ENCODE measurements around the gene MSLN. TPM values are rescaled to one million over a fixed set of nuclear protein-coding genes. Genes with fewer than 3 reads are reported as not detected.
A peak's percentile ranks its signal among the peaks of the same experiment; 100 is the strongest.
"Not testable (repeated sequence)": the region's sequence is repeated elsewhere in the genome, so short reads cannot be mapped to it uniquely, and the experiment has no call there.

Gene MSLN
- total and polyA plus RNA-seq, 2 of the 13 experiments (the other 11 are each of a cell fraction or from before 2014, with no cell fraction given) = 2.0 to 2.3 TPM

- TF ChIP-seq ATF3 (CRISPR knock-in tag; IDR thresholded peaks at IDR 0.05) (peak; percentile 65; the same call in 1 of the 2 replicates), RXRB (CRISPR knock-in tag; IDR thresholded peaks at IDR 0.05; ENCODE audit: borderline replicate concordance) (peak; percentile 27; the same call in 1 of the 2 replicates), YEATS4 (CRISPR knock-in tag; IDR thresholded peaks at IDR 0.05; ENCODE audit: borderline replicate concordance) (peak; percentile 21; the same call in 1 of the 2 replicates), MIER2 (CRISPR knock-in tag; IDR thresholded peaks at IDR 0.05) (peak; percentile 42; the same call in 1 of the 2 replicates), SP5 (CRISPR knock-in tag; IDR thresholded peaks at IDR 0.05; ENCODE audit: borderline replicate concordance, low read depth) (peak; percentile 37; the same call in 1 of the 2 replicates), ZNF331 (CRISPR knock-in tag; IDR thresholded peaks at IDR 0.05) (0 out of 2 replicates have a peak, but pooled peaks have one; percentile 12), ZNF263 (CRISPR knock-in tag; IDR thresholded peaks at IDR 0.05) (peak; percentile 37; the same call in 1 of the 2 replicates), ADNP (CRISPR knock-in tag; IDR thresholded peaks at IDR 0.05) (peak; percentile 79), ZFP91 (CRISPR knock-in tag; IDR thresholded peaks at IDR 0.05; ENCODE audit: borderline replicate concordance) (0 out of 2 replicates have a peak, but pooled peaks have one; percentile 33), BCL3 (CRISPR knock-in tag; IDR thresholded peaks at IDR 0.05) (0 out of 2 replicates have a peak, but pooled peaks have one; percentile 30), BHLHE40 (IDR thresholded peaks at IDR 0.05; ENCODE audit: low read length) (0 out of 2 replicates have a peak, but pooled peaks have one; percentile 33), ZNF7 (CRISPR knock-in tag; IDR thresholded peaks at IDR 0.05) (peak; percentile 35; the same call in 1 of the 2 replicates), ZBTB33 (CRISPR knock-in tag; IDR thresholded peaks at IDR 0.05) (peak; percentile 84), ZNF788 (CRISPR knock-in tag; IDR thresholded peaks at IDR 0.05; ENCODE audit: borderline replicate concordance) (peak; percentile 23; the same call in 1 of the 2 replicates), ZBTB7B (CRISPR knock-in tag; IDR thresholded peaks at IDR 0.05) (0 out of 2 replicates have a peak, but pooled peaks have one; percentile 54), ATF2 (CRISPR knock-in tag; IDR thresholded peaks at IDR 0.05) (peak; percentile 17; the same call in 1 of the 2 replicates), MIXL1 (CRISPR knock-in tag; IDR thresholded peaks at IDR 0.05) (0 out of 2 replicates have a peak, but pooled peaks have one; percentile 29), REPIN1 (CRISPR knock-in tag; IDR thresholded peaks at IDR 0.05; ENCODE audit: borderline replicate concordance, low read depth) (0 out of 2 replicates have a peak, but pooled peaks have one; percentile 31), GATAD2A (CRISPR knock-in tag; IDR thresholded peaks at IDR 0.05) (0 out of 2 replicates have a peak, but pooled peaks have one; percentile 18), SOX6 (CRISPR knock-in tag; IDR thresholded peaks at IDR 0.05) (peak; percentile 45; the same call in 1 of the 2 replicates), ZNF792 (CRISPR knock-in tag; IDR thresholded peaks at IDR 0.05) (peak; percentile 27; the same call in 1 of the 2 replicates), SAP130 (CRISPR knock-in tag; IDR thresholded peaks at IDR 0.05; ENCODE audit: low read depth) (peak; percentile 72; the same call in 1 of the 2 replicates), ZNF547 (CRISPR knock-in tag; IDR thresholded peaks at IDR 0.05) (0 out of 2 replicates have a peak, but pooled peaks have one; percentile 26)
- not testable (repeated sequence) for TF ChIP-seq SOX6 (IDR thresholded peaks at IDR 0.05)
Measured at GRCh38 chr16:712740-713250, 47.7 kb upstream of the MSLN start (continued).

Data from HepG2 (cell line).